Stomach smooth muscle (tissue), 2 donors: ENCODE data around the gene PACRG.

Experiments used
- H3K27ac ChIP-seq: one replicate; pipeline ENCODE4 v1.7.0; 2013; ENCODE audit warnings: mild to moderate bottlenecking, low read length, inconsistent platforms
- H3K27me3 ChIP-seq, 2 donors: one replicate each; pipeline ENCODE4 v1.7.0; 2013; ENCODE audit warnings: low read length in 2 of 2; ENCODE audit not compliant: insufficient read depth in 2 of 2, control insufficient read depth in 1 of 2
- H3K36me3 ChIP-seq, 2 donors: one replicate each; pipeline ENCODE4 v1.7.0; 2013; ENCODE audit warnings: low read length in 2 of 2; ENCODE audit not compliant: control insufficient read depth in 2 of 2, insufficient read depth in 2 of 2
- H3K4me1 ChIP-seq: one replicate; pipeline ENCODE4 v1.7.0; 2013; ENCODE audit warnings: low read length; ENCODE audit not compliant: control insufficient read depth, insufficient read depth
- H3K4me3 ChIP-seq, 2 donors: one replicate each; pipeline ENCODE4 v1.7.0; 2013; ENCODE audit warnings: low read length in 2 of 2
- H3K9ac ChIP-seq, 2 donors: one replicate each; pipeline ENCODE4 v1.7.0; 2013; ENCODE audit warnings: low read length in 2 of 2, mild to moderate bottlenecking in 1 of 2
- H3K9me3 ChIP-seq, 2 donors: one replicate each; pipeline ENCODE4 v1.7.0; 2013; ENCODE audit warnings: low read length in 2 of 2; ENCODE audit not compliant: control insufficient read depth in 2 of 2
- donor health status: healthy.
- donor health status: Pancreatic carcinoma.

PACRG gene

GRCh38 chr6:162709431-162709830 is 18.3 kb upstream of the PACRG start:
- H3K36me3 ChIP-seq: no peaks in the 10 kb centered on the region
- no peaks in the 10 kb centered on the region for H3K27me3 ChIP-seq
- H3K9ac ChIP-seq: no peak overlapping the region
- peaks cover 4% of the 10 kb centered on the region for H3K4me1 ChIP-seq
- H3K4me3 ChIP-seq: no peak overlapping the region
- no peak overlapping the region for H3K27ac ChIP-seq
- H3K9me3 ChIP-seq: no peaks in the 10 kb centered on the region

DNA sequence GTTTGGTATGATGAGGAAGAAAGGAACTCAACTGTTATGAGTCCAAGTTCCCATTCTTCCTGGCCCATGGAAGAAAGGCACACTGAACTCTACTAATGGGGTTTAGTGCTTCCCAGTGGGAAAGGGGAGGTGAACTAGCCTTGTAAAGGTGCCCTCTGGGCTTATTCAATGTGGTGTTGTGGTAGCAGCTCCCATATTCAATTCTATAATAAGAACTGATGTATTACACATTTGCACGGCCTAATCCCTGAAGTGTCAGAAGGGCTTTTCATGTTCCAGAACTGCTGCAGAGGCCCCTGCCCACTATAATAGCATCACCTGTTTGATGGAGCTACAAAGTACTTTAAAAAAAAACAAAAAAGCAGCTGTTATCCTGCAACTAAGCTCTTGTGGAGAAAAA is 17.4 kb upstream of the PACRG start:
- H3K36me3 ChIP-seq: no peaks in the 10 kb centered on the region
- H3K27me3 ChIP-seq: no peaks in the 10 kb centered on the region
- no peak overlapping the region for H3K9ac ChIP-seq
- H3K4me3 ChIP-seq: no peak overlapping the region
- H3K27ac ChIP-seq: no peak overlapping the region
- H3K4me1 ChIP-seq: peaks cover 4% of the 10 kb centered on the region
- no peaks in the 10 kb centered on the region for H3K9me3 ChIP-seq

- H3K27me3 ChIP-seq: no peaks in the 10 kb centered on the region
- H3K4me1 ChIP-seq: peaks cover 4% of the 10 kb centered on the region
- H3K4me3 ChIP-seq: no peak overlapping the region
- no peak overlapping the region for H3K27ac ChIP-seq
- H3K9ac ChIP-seq: no peak overlapping the region
- no peaks in the 10 kb centered on the region for H3K36me3 ChIP-seq
- H3K9me3 ChIP-seq: no peaks in the 10 kb centered on the region
Measured at GRCh38 chr6:162710936-162711335, 16.8 kb upstream of the PACRG start.

GRCh38 chr6:162711376-162711775 is 16.4 kb upstream of the PACRG start:
- Histone ChIP-seq H3K4me3 (no peak overlapping the region), H3K27ac (no peak overlapping the region), H3K27me3 (no peaks in the 10 kb centered on the region), H3K4me1 (peaks cover 1% of the 10 kb centered on the region), H3K36me3 (no peaks in the 10 kb centered on the region), H3K9me3 (no peaks in the 10 kb centered on the region), H3K9ac (no peak overlapping the region)

DNA sequence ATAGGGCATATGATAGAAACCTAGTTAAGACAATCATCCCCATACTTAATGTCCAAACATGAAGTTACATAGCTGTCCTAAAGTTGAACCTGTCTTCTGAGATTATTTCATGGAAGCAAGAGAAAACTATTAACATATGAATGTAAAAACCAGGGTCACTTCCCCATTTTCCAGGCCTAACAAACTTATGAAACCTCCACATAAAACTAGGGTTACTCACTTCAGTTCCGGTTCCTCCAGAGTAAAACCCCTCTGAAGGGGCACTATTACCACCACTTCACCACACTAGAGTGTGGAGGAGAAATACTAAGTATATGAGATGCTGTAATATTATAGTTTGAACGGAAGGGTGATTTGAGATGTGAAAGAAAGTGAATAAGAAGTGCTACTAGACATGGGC is 15.1 kb upstream of the PACRG start:
- H3K36me3 ChIP-seq: no peaks in the 10 kb centered on the region

GRCh38 chr6:162713974-162714780 is 13.6 kb upstream of the PACRG start:
- Histone ChIP-seq H3K36me3 (no peaks in the 10 kb centered on the region), H3K9me3 (no peaks in the 10 kb centered on the region), H3K4me3 (no peak overlapping the region), H3K27me3 (no peaks in the 10 kb centered on the region), H3K9ac (no peak overlapping the region), H3K4me1 (no peaks in the 10 kb centered on the region), H3K27ac (no peak overlapping the region)

More for the DNA sequence above, 15.1 kb upstream of the PACRG start:
- Histone ChIP-seq H3K4me1 (no peaks in the 10 kb centered on the region), H3K27ac (no peak overlapping the region), H3K27me3 (no peaks in the 10 kb centered on the region), H3K4me3 (no peak overlapping the region), H3K9ac (no peak overlapping the region), H3K9me3 (no peaks in the 10 kb centered on the region)

DNA sequence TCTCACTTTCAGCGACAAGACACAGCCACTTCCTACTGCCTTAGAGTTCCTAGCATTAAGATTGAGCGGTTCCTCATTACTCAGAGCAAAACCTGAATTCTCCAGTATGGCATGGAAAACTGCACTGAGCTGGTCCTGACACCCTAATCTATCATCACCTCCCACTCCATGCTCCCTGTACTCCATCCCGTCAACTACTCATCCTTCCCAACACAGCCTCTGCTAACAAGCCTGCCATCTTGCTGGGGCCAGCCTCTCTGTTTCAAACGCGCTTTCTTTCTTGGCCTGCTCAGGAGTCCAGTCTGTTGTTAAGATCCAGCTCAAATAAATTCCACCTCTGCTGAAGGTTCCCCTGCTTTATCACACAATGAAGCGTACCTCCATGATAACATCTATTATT is 12.2 kb upstream of the PACRG start:
- Histone ChIP-seq H3K9ac (no peak overlapping the region), H3K4me1 (no peaks in the 10 kb centered on the region), H3K36me3 (no peaks in the 10 kb centered on the region), H3K27me3 (no peaks in the 10 kb centered on the region), H3K9me3 (no peaks in the 10 kb centered on the region), H3K4me3 (no peak overlapping the region), H3K27ac (no peak overlapping the region)

DNA sequence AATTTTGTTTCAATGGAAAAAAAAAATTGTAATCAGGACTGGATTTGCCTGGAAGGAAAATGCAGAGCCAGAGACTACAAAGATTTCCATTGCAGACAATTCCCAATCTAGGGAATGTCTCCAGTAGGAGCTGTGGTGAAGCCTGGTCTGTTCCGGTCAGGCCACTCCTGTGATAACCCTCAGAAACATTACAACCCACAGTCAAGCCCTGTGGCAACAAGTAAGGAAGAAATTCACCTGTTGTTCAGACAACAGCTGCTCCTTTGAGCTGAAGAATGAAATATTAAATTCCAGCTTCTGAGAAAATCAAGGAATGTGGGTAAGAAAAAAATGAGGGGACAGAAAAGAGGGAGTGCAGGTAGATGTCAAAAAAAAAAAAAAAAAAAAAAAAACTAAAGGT is 8.2 kb upstream of the PACRG start:
- no peaks in the 10 kb centered on the region for H3K36me3 ChIP-seq
- no peaks in the 10 kb centered on the region for H3K9me3 ChIP-seq
- H3K9ac ChIP-seq: no peak overlapping the region
- no peaks in the 10 kb centered on the region for H3K4me1 ChIP-seq
- H3K4me3 ChIP-seq: no peak overlapping the region
- no peak overlapping the region for H3K27ac ChIP-seq
- H3K27me3 ChIP-seq: no peaks in the 10 kb centered on the region

DNA sequence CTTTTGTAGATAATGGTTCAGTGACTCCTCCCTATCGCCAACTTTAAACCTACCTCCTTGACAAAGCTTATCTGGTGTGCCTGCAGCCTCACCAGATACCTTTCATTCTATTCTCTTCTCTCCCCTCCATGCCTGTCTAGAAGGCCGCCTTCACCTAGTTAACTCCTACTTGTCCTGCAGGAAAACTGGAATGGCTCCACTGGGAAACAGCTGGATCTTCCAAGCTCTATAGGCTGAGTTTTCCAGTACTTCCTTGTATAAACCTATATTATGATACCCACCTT is 6.4 kb upstream of the PACRG start:
- Histone ChIP-seq H3K4me3 (no peak overlapping the region), H3K4me1 (no peaks in the 10 kb centered on the region), H3K27me3 (no peaks in the 10 kb centered on the region), H3K36me3 (no peaks in the 10 kb centered on the region), H3K27ac (no peak overlapping the region), H3K9ac (no peak overlapping the region), H3K9me3 (no peaks in the 10 kb centered on the region)

- no peak overlapping the region for H3K27ac ChIP-seq
- no peaks in the 10 kb centered on the region for H3K36me3 ChIP-seq
Measured at GRCh38 chr6:162722226-162722625, 5.5 kb upstream of the PACRG start.

DNA sequence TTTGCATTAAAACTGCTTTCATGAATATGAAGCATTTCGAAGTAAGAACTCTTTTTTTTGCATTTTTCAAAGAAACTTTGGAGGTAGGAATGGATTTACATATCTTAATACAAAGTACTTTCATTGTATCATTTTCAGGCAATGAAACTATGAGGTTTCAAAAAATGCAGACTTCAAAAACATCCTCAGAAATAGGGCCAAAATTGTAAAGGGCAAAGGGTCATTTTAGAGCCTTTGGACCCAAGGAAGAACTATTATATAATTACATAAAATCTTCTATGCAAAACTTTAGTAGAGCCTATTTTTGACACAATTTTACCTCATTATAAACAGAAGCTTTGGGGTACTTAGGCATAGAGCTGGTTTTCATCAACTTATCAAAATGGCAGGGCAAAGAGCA is 5.1 kb upstream of the PACRG start:
- H3K4me1 ChIP-seq: peaks cover 3% of the 10 kb centered on the region
- H3K9me3 ChIP-seq: no peaks in the 10 kb centered on the region
- H3K27me3 ChIP-seq: no peaks in the 10 kb centered on the region
- no peak overlapping the region for H3K4me3 ChIP-seq
- no peak overlapping the region for H3K9ac ChIP-seq
- H3K27ac ChIP-seq: no peak overlapping the region
- H3K36me3 ChIP-seq: no peaks in the 10 kb centered on the region

More at GRCh38 chr6:162722226-162722625, 5.5 kb upstream of the PACRG start:
- Histone ChIP-seq H3K4me1 (peaks cover 3% of the 10 kb centered on the region), H3K9me3 (no peaks in the 10 kb centered on the region), H3K4me3 (no peak overlapping the region), H3K9ac (no peak overlapping the region), H3K27me3 (no peaks in the 10 kb centered on the region)
